Type B pancreatic cell (in vitro differentiated cells): ENCODE measurements around the gene PACC1. TPM values are rescaled to one million over a fixed set of nuclear protein-coding genes. Genes with fewer than 3 reads are reported as not detected.
A peak's percentile ranks its signal among the peaks of the same experiment; 100 is the strongest.

Experiments used
- DNase-seq: peaks from one replicate; pipeline ENCODE4 v3.0.0; 2021; ENCODE audit warnings: mixed read lengths; ENCODE audit not compliant: unreplicated experiment; ENCODE audit errors: extremely low spot score
- H3K27ac Mint-ChIP-seq: 2 replicates; pipeline ENCODE4 v1.8.0; 2021; ENCODE audit warnings: mild to moderate bottlenecking, mixed read lengths
- H3K27me3 Mint-ChIP-seq: 2 replicates; pipeline ENCODE4 v1.8.0; 2021; ENCODE audit warnings: mixed read lengths
- H3K36me3 Mint-ChIP-seq: 2 replicates; pipeline ENCODE4 v1.8.0; 2021; ENCODE audit warnings: mixed read lengths
- H3K4me1 Mint-ChIP-seq: one replicate; pipeline ENCODE4 v1.8.0; 2021; ENCODE audit warnings: mixed read lengths; ENCODE audit not compliant: unreplicated experiment
- H3K4me3 Mint-ChIP-seq: 2 replicates; pipeline ENCODE4 v1.8.0; 2021; ENCODE audit warnings: mild to moderate bottlenecking, mixed read lengths
- H3K9me3 Mint-ChIP-seq: 2 replicates; pipeline ENCODE4 v1.8.0; 2021; ENCODE audit warnings: mixed read lengths
- CTCF ChIP-seq: fragments of 200-600 bp; sonication (generic); conservative IDR thresholded peaks from 2 replicates; pipeline ENCODE4 v1.5.0; 2021; ENCODE audit warnings: antibody characterized with exemption, mild to moderate bottlenecking
- total RNA-seq: library from RNA; stranded (reverse); gene quantifications from 2 replicates; pipeline ENCODE4 v1.2.1, GENCODE V29; 2021; ENCODE audit warnings: low replicate concordance

Gene PACC1
- total RNA-seq, 1 donor from 2014 or later = 20.4 TPM

DNA sequence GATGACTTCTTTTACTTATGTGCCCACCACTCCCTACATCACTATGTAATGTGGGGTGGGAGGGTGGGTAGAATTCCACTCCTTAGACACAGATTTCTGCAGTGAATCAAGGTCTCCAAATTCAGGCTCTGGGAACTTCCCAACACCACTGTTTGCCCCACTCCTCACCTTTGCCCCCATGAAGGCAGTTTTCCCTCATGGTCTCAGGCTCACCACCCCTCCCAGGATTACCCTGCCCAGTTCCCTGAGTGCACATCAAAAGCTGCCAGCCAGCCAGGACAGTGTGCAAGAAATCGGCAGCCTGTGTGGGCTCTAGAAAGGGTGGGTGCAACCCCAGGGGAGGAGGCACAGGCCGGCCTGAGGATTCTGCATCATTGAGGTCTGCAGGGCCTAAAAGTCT, 32.8 kb upstream of the PACC1 start:
- Mint-ChIP-seq H3K27ac (no peak overlapping the region), H3K4me3 (no peak overlapping the region), H3K9me3 (no peaks in the 10 kb centered on the region), H3K27me3 (no peaks in the 10 kb centered on the region), H3K4me1 (peaks cover 2% of the 10 kb centered on the region), H3K36me3 (no peaks in the 10 kb centered on the region)
- DNase-seq = no peak
- TF ChIP-seq CTCF = no peak

DNA sequence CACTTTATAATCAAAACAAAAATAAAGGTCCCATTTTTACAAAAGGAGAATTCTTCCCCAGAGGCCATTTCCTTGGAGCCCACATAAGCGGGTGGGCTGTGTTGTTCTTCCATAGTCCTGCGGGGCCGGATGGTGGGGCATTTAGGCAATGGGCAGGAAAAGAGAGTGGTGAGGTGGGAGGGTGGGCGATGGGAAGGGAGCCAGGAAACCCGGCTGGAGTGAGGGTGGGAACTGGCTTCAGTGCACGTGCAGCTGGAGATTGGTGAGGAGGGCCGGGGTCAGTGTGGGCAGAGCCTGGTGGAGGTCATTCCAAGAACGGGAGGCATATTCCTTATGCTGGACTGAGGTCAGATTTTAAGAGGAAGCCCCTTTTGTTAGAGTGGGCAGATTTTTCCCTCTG, 31.6 kb upstream of the PACC1 start:
- Mint-ChIP-seq H3K36me3 (no peaks in the 10 kb centered on the region), H3K9me3 (no peaks in the 10 kb centered on the region), H3K4me1 (no peaks in the 10 kb centered on the region), H3K27me3 (no peaks in the 10 kb centered on the region), H3K27ac (no peak overlapping the region), H3K4me3 (no peak overlapping the region)
- DNase-seq = no peak
- no peak for TF ChIP-seq CTCF

GRCh38 chr1:212442408-212442807, 27.7 kb upstream of the PACC1 start:
- no peak for DNase-seq
- Mint-ChIP-seq H3K9me3 (no peaks in the 10 kb centered on the region), H3K36me3 (no peaks in the 10 kb centered on the region), H3K27me3 (no peaks in the 10 kb centered on the region), H3K4me1 (peaks cover 5% of the 10 kb centered on the region), H3K27ac (no peak overlapping the region), H3K4me3 (no peak overlapping the region)
- no peak for TF ChIP-seq CTCF

DNA sequence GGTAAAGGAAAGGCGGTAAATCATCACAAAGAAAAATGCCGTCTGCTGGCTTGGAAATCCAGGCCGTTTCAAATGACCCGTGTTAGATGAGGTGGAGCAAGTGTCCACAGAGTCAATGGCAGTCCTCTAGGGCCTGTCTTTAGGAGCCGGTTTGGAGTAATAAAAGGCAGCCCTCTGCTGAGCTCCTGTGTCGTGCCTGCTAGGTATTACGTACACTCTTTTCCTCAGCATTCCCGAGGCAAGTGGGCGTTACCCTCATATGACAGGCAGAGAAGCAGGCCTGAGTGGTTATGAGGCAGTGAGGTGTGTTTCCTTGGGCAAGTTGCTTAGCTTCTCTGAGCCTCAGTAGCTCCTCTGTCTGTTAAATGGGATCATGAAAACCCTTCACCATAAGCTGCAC, 25.7 kb upstream of the PACC1 start:
- no peak for DNase-seq
- H3K4me3 Mint-ChIP-seq = no peak overlapping the region
- H3K36me3 Mint-ChIP-seq = no peaks in the 10 kb centered on the region

DNA sequence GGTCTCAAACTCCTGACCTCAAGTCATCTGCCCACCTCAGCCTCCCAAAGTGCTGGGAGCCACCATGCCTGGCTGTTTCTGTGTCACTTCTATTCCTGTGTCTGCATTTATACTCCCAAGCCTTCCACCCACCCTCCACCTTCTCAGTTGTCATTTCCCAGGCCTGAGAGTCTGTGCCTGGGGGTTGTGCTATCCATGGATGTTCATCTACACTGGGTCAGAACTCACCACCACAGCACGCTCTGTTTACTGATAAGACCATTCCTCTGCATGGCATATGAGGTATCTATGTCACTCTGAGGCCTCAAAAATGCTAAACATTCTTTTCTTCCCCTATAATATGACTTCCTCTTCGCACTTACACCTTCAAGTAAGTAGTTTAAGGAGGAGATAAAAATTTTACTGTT, 24.1 kb upstream of the PACC1 start:
- no peaks in the 10 kb centered on the region for H3K36me3 Mint-ChIP-seq
- no peak overlapping the region for H3K27ac Mint-ChIP-seq
- no peak for DNase-seq
- H3K9me3 Mint-ChIP-seq = no peaks in the 10 kb centered on the region
- no peaks in the 10 kb centered on the region for H3K27me3 Mint-ChIP-seq
- H3K4me3 Mint-ChIP-seq = no peak overlapping the region
- peaks cover 14% of the 10 kb centered on the region for H3K4me1 Mint-ChIP-seq
- TF ChIP-seq CTCF = no peak

More for the DNA sequence above, 25.7 kb upstream of the PACC1 start:
- Mint-ChIP-seq H3K27ac (no peak overlapping the region), H3K4me1 (peaks cover 5% of the 10 kb centered on the region), H3K27me3 (no peaks in the 10 kb centered on the region), H3K9me3 (no peaks in the 10 kb centered on the region)
- no peak for TF ChIP-seq CTCF

DNA sequence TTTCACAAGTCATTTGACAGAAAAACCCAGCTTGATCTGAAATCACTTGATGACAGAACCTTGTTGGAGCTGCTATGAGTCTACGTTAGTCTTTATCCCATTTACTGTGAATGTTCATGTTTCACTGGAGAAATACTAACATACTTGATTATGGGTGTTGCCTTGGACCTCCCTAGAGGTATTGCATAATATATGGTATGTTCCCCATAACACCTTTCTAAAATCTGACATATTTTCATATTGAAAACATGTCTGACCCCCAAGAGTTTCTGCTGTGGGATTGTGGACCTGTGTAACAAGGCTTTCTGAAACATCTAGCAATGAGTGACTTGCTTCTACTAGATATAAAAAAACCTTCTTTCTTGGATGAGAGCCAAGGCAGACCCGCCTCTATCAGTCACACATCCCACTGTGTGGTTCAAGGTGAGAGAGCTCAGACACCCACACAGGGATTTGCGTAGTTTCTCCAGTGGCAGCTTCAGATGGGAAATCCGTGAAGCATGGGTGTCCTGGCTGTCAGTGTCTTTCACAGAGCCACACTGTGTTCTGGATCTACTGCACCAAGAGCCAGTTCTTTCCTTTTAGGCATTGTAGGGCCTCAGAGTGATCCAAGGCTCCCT, 22.6 kb upstream of the PACC1 start:
- Mint-ChIP-seq H3K27me3 (no peaks in the 10 kb centered on the region), H3K9me3 (no peaks in the 10 kb centered on the region), H3K4me1 (peaks cover 21% of the 10 kb centered on the region), H3K36me3 (no peaks in the 10 kb centered on the region), H3K27ac (peak overlapping the region; percentile 66), H3K4me3 (no peak overlapping the region)
- TF ChIP-seq CTCF = no peak
- DNase-seq = no peak
